ENCODE results near the gene VILL. TPM values are rescaled to one million over a fixed set of nuclear protein-coding genes. Genes with fewer than 3 reads are reported as not detected.

Gene VILL
- polyA plus RNA-seq, 1 of the 3 experiments (the other 2 are of a cell fraction): 8.8 TPM

GRCh38 chr3:37961622-37962431, 28.8 kb upstream of the VILL start:
- CTCF ChIA-PET: interaction anchor here (0.9 to 4.8 kb wide), 4 partner anchors 13 to 35 kb away, joined by 3 to 24 read pairs (median 5); no protein-coding TSS in a partner anchor
- H3F3A ChIP-seq (replicated peaks; ENCODE audit: insufficient read depth): peaks cover 5% of the 10 kb centered on the region

More at GRCh38 chr3:37961622-37962431, 28.8 kb upstream of the VILL start:
- 0 out of 2 replicates have a peak, but pooled peaks cover 5% of the 10 kb centered on the region for H3K79me2 ChIP-seq (ENCODE audit: insufficient read depth)
- H2AFZ ChIP-seq (ENCODE audit: low read depth): no peak overlapping the region
- H3K27me3 ChIP-seq (ENCODE audit: insufficient read depth): no peaks in the 10 kb centered on the region
- no peaks in the 10 kb centered on the region for H4K20me1 ChIP-seq (ENCODE audit: insufficient read depth)
- no peak overlapping the region for H3K4me3 ChIP-seq (ENCODE audit: low read depth in 2 of 2, low read length in 1 of 2)
- 87% methylated on average over 6 of the region's 6 CpGs for WGBS (ENCODE audit: low lambda C conversion rate)
- H3K9me2 ChIP-seq: no peaks in the 10 kb centered on the region
- TF ChIP-seq MEF2A (IDR thresholded peaks at IDR 0.05; ENCODE audit: borderline replicate concordance, low read depth) (no peak), CTCF (IDR thresholded peaks at IDR 0.05) (no peak), POLR2AphosphoS5 (IDR thresholded peaks at IDR 0.05; ENCODE audit: low read depth, low read length) (no peak), PBX3 (IDR thresholded peaks at IDR 0.05) (no peak), MXI1 (IDR thresholded peaks at IDR 0.05; ENCODE audit: low read depth, low read length) (no peak), ZBTB33 (IDR thresholded peaks at IDR 0.05; ENCODE audit: borderline replicate concordance, low read depth) (no peak), TAF1 (IDR thresholded peaks at IDR 0.05; ENCODE audit: borderline replicate concordance, low read depth, low read length) (no peak), NFIC (IDR thresholded peaks at IDR 0.05; ENCODE audit: borderline replicate concordance) (no peak), RFX5 (IDR thresholded peaks at IDR 0.05; ENCODE audit: low read length) (no peak), GATA2 (CRISPR knock-in tag; IDR thresholded peaks at IDR 0.05) (no peak), ELF1 (IDR thresholded peaks at IDR 0.05) (no peak), CHD2 (IDR thresholded peaks at IDR 0.05; ENCODE audit: low read length, partially characterized antibody) (no peak), EZH2phosphoT487 (IDR thresholded peaks at IDR 0.05; ENCODE audit: borderline replicate concordance, low read depth) (no peak), NRF1 (IDR thresholded peaks at IDR 0.05; ENCODE audit: low read depth, low read length) (no peak), RXRA (IDR thresholded peaks at IDR 0.05; ENCODE audit: borderline replicate concordance, low read depth) (no peak), FOXJ3 (CRISPR knock-in tag; IDR thresholded peaks at IDR 0.05) (no peak), USF2 (IDR thresholded peaks at IDR 0.05; ENCODE audit: borderline replicate concordance, low read depth, low read length) (no peak)
- H3K9me3 ChIP-seq: no peaks in the 10 kb centered on the region
- no peak overlapping the region for H3K9ac ChIP-seq
- peaks cover 16 to 18% of the 10 kb centered on the region in 2 experiments; a peak in 3 of 4 replicates for H3K4me1 ChIP-seq (ENCODE audit: control insufficient read depth in 1 of 2, insufficient read depth in 2 of 2, low read depth in 1 of 2, low read length in 1 of 2)
- H3K27ac ChIP-seq (ENCODE audit: low read depth in 2 of 2, low read length in 1 of 2): peak overlapping the region in 1 of 2 experiments; percentile 9; a peak in 2 of 4 replicates
- DNase-seq: no peak
- POLR2A ChIA-PET: no interaction called here
- no peak overlapping the region for H3K4me2 ChIP-seq
- H3K36me3 ChIP-seq (replicated peaks in 1 of 2; ENCODE audit: control insufficient read depth in 1 of 2, insufficient read depth in 2 of 2, low read length in 1 of 2): peaks cover 8 to 16% of the 10 kb centered on the region in 2 experiments

Measured in SK-N-SH (cell line).